Transverse colon (tissue), 4 donors: ENCODE data around the gene ARMH2. TPM values are rescaled to one million over a fixed set of nuclear protein-coding genes. Genes with fewer than 3 reads are reported as not detected.
"Not testable (repeated sequence)": the region's sequence is repeated elsewhere in the genome, so short reads cannot be mapped to it uniquely, and the experiment has no call there.

ENCODE experiments used
- DNase-seq: peaks from one replicate; pipeline ENCODE4 v3.0.0-alpha.2; 2019
- H3K27ac ChIP-seq, 4 donors: fragments of 200-600 bp; sonication (generic); 2 replicates each; pipeline ENCODE4 v1.5.1; 2016 to 2018; ENCODE audit warnings: inconsistent platforms in 4 of 4
- H3K27me3 ChIP-seq: fragments of 200-600 bp; sonication (generic); 2 replicates; pipeline ENCODE4 v1.5.1; 2017; ENCODE audit warnings: inconsistent platforms
- H3K36me3 ChIP-seq, 4 donors: fragments of 200-600 bp; sonication (generic); 2 replicates each; pipeline ENCODE4 v1.5.1; 2017 to 2019; ENCODE audit warnings: inconsistent platforms in 4 of 4
- H3K4me1 ChIP-seq, 4 donors: fragments of 200-600 bp; sonication (generic); 2 replicates each; pipeline ENCODE4 v1.5.1; 2017 to 2020; ENCODE audit warnings: inconsistent platforms in 4 of 4
- H3K4me3 ChIP-seq, 4 donors: fragments of 200-600 bp; sonication (generic); 1 replicate in 1 of 4; 2 replicates in 3 of 4; pipeline versions ENCODE4 v1.5.1 to v1.6.1; 2017 to 2019; ENCODE audit warnings: inconsistent platforms in 4 of 4
- H3K9me3 ChIP-seq, 2 donors: fragments of 200-600 bp; sonication (generic); 2 replicates each; pipeline ENCODE4 v1.5.1; 2017 to 2019; ENCODE audit warnings: inconsistent platforms in 2 of 2
- EP300 ChIP-seq: sonication (generic); formaldehyde crosslinking; IDR thresholded peaks from one replicate; pipeline ENCODE4 v1.6.1; 2017; ENCODE audit warnings: antibody characterized with exemption, low read depth
- POLR2A ChIP-seq: fragments of 450-650 bp; IDR thresholded peaks from one replicate; pipeline ENCODE4 v1.6.1; 2016; ENCODE audit warnings: antibody characterized with exemption, mild to moderate bottlenecking, moderate library complexity
- POLR2AphosphoS5 ChIP-seq, 3 donors: sonication (generic); formaldehyde crosslinking; IDR thresholded peaks; one replicate each; pipeline ENCODE4 v1.6.1; 2016; ENCODE audit warnings: antibody characterized with exemption in 3 of 3
- WGBS, 2 donors: methylation state at CpG; one replicate each; pipeline ENCODE4 v1.1.5; 2018; ENCODE audit warnings: low coverage in 1 of 2; 5-methylcytosine and 5-hydroxymethylcytosine counted together
- in situ Hi-C, 4 donors: fragments of 200-750 bp; cut with MboI; loops; one replicate each; pipeline versions ENCODE4 v1.15.0 to v1.15.1; 2017; ENCODE audit warnings: low sequenced_read_pairs in 3 of 4, low pct_ligation_motif_present in 1 of 4, low pct_unique_long_range_greater_than_20kb in 1 of 4
- intact Hi-C: fragments of 100-400 bp; cut with DNase I; formaldehyde crosslinking; loops from one replicate; pipeline ENCODE4 v1.15.1; 2023; ENCODE audit warnings: low total_unique reads
- total RNA-seq, 4 donors: library from RNA; depleted of rRNA; stranded (reverse); fragments of >200 nt; gene quantifications; one replicate each; pipeline ENCODE4 v1.1.0, GENCODE V29; 2016
- TF ChIP-seq, protein P1 (sequence below), 5 experiments: fragments of 200-600 bp in 3 of 5; fragments of 450-650 bp in 2 of 5; sonication (generic) in 3 of 5; IDR thresholded peaks; 1 replicate in 2 of 5; 2 replicates in 3 of 5; pipeline ENCODE4 v1.5.1; 2016 to 2017; ENCODE audit warnings: antibody characterized with exemption in 5 of 5, inconsistent platforms in 3 of 5, mild to moderate bottlenecking in 2 of 5, moderate library complexity in 1 of 5

Gene ARMH2
- total RNA-seq, 4 donors from 2014 or later = not detected

DNA sequence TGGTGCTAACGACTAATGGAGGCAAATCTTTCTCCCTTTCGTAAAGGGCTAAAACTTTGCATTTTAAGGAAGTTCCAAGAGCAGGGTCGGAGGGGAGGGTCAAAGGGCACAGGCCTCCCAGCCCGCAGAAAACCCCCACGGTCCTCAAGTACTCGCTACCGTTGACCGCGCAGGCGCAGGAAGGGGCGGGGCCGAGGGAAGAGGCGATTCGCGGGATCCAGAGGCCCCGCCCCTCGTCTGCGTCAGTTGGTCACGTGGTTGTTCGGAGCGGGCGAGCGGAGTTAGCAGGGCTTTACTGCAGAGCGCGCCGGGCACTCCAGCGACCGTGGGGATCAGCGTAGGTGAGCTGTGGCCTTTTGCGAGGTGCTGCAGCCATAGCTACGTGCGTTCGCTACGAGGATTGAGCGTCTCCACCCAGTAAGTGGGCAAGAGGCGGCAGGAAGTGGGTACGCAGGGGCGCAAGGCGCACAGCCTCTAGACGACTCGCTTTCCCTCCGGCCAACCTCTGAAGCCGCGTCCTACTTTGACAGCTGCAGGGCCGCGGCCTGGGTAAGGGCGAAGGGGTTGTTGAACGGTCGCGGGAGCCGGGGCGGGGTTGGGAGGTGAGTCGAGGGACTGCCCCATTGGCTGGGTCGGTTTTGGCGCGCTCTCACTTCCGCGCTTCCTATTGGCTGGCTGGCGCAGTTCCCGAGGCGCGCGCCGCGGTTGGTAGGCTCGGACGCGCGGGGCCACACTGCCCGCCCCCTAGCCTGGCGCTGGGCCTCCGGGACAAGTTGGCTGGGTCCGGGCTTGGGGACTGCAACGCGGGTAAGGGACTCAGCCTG is 23.8 kb downstream of the ARMH2 start, which contains the start of gene GMNN:
Gene GMNN, plus strand, starts transcription at position 242 of the 824 bp plus-strand sequence. CDS start 2,310 bp downstream, outside the sequence.
- Histone ChIP-seq H3K27me3 (no peaks in the 10 kb centered on the region), H3K4me3 (peak within 1 kb of the TSS; percentile 68 to 91 (median 80)), H3K4me1 (peaks cover 3 to 32% (median 9%) of the 10 kb centered on the region in 4 donors), H3K36me3 (no peaks in the 10 kb centered on the region), H3K27ac (peak within 1 kb of the TSS; percentile 92 to 99 (median 98)), H3K9me3 (no peaks in the 10 kb centered on the region)
- TF ChIP-seq POLR2A (peak; percentile 80), POLR2AphosphoS5 (IDR thresholded peaks at IDR 0.05) (peak; percentile 75 to 89 (median 83)), EP300 (no peak)
- TF ChIP-seq, protein P1, sequence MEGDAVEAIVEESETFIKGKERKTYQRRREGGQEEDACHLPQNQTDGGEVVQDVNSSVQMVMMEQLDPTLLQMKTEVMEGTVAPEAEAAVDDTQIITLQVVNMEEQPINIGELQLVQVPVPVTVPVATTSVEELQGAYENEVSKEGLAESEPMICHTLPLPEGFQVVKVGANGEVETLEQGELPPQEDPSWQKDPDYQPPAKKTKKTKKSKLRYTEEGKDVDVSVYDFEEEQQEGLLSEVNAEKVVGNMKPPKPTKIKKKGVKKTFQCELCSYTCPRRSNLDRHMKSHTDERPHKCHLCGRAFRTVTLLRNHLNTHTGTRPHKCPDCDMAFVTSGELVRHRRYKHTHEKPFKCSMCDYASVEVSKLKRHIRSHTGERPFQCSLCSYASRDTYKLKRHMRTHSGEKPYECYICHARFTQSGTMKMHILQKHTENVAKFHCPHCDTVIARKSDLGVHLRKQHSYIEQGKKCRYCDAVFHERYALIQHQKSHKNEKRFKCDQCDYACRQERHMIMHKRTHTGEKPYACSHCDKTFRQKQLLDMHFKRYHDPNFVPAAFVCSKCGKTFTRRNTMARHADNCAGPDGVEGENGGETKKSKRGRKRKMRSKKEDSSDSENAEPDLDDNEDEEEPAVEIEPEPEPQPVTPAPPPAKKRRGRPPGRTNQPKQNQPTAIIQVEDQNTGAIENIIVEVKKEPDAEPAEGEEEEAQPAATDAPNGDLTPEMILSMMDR (IDR thresholded peaks at IDR 0.05) = peak in 1 of 5 experiments; percentile 15
- intact Hi-C loops (no loop called here), in situ Hi-C loops (loop anchor here in 2 of 4 donors (5.0 to 25.0 kb wide), 3 partner anchors 58 to 188 kb away; partner anchors contain the start of gene C6orf62 (in 1 of the 2))
- 0% methylated on average over 2 to 57 of the region's 75 CpGs for WGBS, 2 donors
- peak; percentile 99 for DNase-seq

DNA sequence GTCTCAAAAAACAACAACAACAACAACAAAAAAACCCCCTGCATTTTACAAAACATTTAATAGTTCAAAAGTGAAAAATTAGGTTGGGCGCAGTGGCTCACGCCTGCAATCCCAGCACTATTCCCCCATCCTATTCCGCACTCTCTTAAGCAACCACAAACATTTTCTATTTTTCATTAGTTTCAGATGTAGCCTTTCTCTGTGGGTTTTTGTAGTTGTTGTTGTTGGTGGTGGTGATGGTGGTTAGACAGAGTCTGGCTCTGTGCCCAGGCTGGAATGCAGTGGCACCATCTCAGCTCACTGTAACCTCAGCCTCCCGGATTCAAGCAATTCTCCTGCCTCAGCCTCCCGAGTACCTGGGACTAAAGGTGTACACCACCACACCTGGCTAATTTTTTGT is 30.4 kb downstream of the ARMH2 start:
- Histone ChIP-seq H3K36me3 (no peaks in the 10 kb centered on the region), H3K4me3 (no peak overlapping the region), H3K27me3 (no peaks in the 10 kb centered on the region), H3K9me3 (no peaks in the 10 kb centered on the region), H3K4me1 (peaks cover 0 to 8% (median 0%) of the 10 kb centered on the region in 4 donors), H3K27ac (no peak overlapping the region)
- in situ Hi-C loops (loop anchor here in 3 of 4 donors (5.0 to 25.0 kb wide), 3 partner anchors 181 to 186 kb away; no protein-coding TSS in a partner anchor), intact Hi-C loops (loop anchor here (10.0 kb wide), 1 partner anchor 184 kb away; no protein-coding TSS in a partner anchor)
- 93 to 96% methylated on average over 3 to 5 of the region's 5 CpGs for WGBS, 2 donors
- DNase-seq = no peak
- TF ChIP-seq POLR2A (no peak), POLR2AphosphoS5 (IDR thresholded peaks at IDR 0.05) (no peak), EP300 (no peak)
- TF ChIP-seq, protein P1 (IDR thresholded peaks at IDR 0.05) = no peak

DNA sequence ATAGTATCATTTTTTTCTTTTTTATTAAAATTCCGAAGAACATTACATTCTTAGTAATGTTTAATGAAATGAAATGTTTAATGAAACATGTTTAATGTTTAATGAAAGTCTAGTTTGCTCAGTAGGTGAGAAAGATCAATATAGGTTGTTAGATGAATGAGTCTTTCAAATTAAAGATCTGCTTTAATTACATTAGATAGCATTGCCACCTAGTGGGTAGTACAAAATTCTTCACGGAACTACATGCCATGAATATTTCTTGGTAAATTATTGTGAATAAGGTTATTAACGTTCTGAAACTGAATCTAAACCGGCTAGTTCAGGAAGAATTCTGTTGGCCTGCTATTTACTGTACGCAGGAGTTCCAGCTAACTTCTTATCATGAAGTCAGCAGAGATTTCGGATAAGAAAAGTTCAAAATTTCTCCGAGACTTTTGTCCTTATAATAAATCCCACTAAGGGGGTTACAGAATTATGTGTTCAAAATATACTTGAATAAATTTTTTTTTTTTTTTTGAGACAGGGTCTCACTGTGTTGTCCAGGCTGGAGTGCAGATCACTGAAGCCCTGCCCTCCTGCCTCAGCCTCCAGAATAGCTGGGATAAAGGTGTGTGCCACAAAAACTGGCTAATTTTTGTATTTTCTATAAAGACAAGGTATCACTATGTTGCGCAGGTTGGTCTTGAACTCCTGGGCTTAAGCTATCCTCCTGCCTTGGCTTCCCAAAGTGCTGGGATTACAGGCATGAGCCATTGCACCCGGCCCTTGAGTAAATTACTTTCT is 31.8 kb downstream of the ARMH2 start:
- TF ChIP-seq, protein P1 (IDR thresholded peaks at IDR 0.05) = peak; percentile 35 to 55 (median 43)
- TF ChIP-seq POLR2A (no peak), EP300 (no peak), POLR2AphosphoS5 (IDR thresholded peaks at IDR 0.05) (no peak)
- in situ Hi-C loops = loop anchor here in 3 of 4 donors (5.0 to 25.0 kb wide), 3 partner anchors 180 to 185 kb away; no protein-coding TSS in a partner anchor
- H3K9me3 ChIP-seq = no peaks in the 10 kb centered on the region
- WGBS, 2 donors = 45 to 49% methylated on average over 3 to 9 of the region's 9 CpGs
- no peak overlapping the region for H3K27ac ChIP-seq
- no peaks in the 10 kb centered on the region for H3K27me3 ChIP-seq
- intact Hi-C loops = loop anchor here (10.0 kb wide), 1 partner anchor 182 kb away; no protein-coding TSS in a partner anchor
- no peak for DNase-seq
- peaks cover 0 to 12% (median 0%) of the 10 kb centered on the region in 4 donors for H3K4me1 ChIP-seq
- no peak overlapping the region for H3K4me3 ChIP-seq
- no peaks in the 10 kb centered on the region for H3K36me3 ChIP-seq

DNA sequence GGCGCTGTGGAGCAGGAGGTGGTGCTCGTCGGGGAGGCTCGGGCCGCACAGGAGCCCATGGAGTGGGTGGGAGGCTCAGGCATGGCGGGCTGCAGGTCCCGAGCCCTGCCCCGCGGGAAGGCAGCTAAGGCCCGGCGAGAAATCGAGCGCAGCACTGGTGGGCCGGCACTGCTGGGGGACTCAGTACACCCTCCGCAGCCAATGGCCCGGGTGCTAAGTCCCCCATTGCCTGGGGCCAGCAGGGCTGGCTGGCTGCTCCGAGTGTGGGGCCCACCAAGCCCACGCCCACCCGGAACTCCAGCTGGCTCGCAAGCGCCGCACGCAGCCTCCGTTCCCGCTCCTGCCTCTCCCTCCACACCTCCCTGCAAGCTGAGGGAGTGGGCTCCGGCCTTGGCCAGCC is 32.7 kb downstream of the ARMH2 start:
- DNase-seq, H3K27ac ChIP-seq, H3K9me3 ChIP-seq, H3K36me3 ChIP-seq, H3K4me3 ChIP-seq, H3K27me3 ChIP-seq: not testable (repeated sequence)
- in situ Hi-C loops (loop anchor here in 3 of 4 donors (5.0 to 25.0 kb wide), 3 partner anchors 179 to 184 kb away; no protein-coding TSS in a partner anchor), intact Hi-C loops (loop anchor here (10.0 kb wide), 1 partner anchor 181 kb away; no protein-coding TSS in a partner anchor)
- peaks cover 0 to 12% (median 0%) of the 10 kb centered on the region in 4 donors for H3K4me1 ChIP-seq
- WGBS, 2 donors = 93% methylated on average over 24 of the region's 26 CpGs; no CpG with 5 or more reads in 1 of the 2 donors

DNA sequence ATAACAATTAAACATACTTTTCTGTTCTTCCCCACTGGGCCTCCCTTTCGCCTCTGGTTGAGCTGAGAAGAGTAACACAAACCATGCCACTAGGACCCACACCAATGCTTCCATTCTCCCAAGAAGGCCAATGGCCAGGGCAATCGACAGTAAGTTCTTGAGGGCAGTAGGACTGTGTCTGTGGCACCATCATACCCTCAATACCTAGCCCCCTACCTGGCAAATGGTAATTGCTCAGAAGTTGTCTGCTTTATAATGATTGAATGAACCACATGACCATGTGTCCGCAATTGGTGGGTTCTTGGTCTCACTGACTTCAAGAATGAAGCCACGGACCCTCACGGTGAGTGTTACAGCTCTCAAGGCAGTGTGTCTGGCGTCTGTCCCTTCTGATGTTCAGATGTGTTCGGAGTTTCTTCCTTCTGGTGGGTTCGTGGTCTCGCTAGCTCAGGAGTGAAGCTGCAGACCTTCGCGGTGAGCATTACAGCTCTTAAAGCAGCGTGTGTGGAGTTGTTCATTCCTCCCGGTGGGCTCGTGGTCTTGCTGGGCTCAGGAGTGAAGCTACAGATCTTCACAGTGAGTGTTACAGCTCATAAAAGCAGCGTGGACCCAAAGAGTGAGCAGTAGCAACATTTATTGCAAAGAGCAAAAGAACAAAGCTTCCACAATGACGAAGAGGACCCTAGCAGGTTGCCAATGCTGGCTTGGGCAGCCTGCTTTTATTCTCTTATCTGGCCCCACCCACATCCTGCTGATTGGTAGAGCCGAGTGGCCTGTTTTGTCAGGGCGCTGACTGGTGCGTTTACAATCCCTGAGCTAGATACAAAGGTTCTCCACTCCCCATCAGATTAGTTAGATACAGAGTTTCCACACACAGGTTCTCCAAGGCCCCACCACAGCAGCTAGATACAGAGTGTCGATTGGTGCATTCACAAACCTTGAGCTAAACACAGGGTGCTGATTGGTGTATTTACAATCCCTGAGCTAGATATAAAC is 33.6 kb downstream of the ARMH2 start:
- not testable (repeated sequence) for H3K27me3 ChIP-seq, H3K36me3 ChIP-seq, H3K9me3 ChIP-seq, H3K4me3 ChIP-seq, DNase-seq, H3K27ac ChIP-seq
- WGBS, 2 donors = 89 to 100% methylated on average over 3 to 20 of the region's 20 CpGs
- in situ Hi-C loops = loop anchor here in 3 of 4 donors (5.0 to 25.0 kb wide), 3 partner anchors 178 to 183 kb away; no protein-coding TSS in a partner anchor
- peaks cover 0 to 12% (median 0%) of the 10 kb centered on the region in 4 donors for H3K4me1 ChIP-seq
- intact Hi-C loops = loop anchor here (10.0 kb wide), 1 partner anchor 180 kb away; no protein-coding TSS in a partner anchor
